Endothelial cell of umbilical vein (primary cell): ENCODE data around the gene AKT3. TPM values are rescaled to one million over a fixed set of nuclear protein-coding genes. Genes with fewer than 3 reads are reported as not detected.

Experiments
- BruUV-seq: library from RNA; stranded (reverse); fragments of 400-500 nt; replicated peaks from 2 replicates; lab custom pipeline; 2021; lab: Mats Ljungman, UMichigan
- CTCF ChIA-PET: fragments of 300-600, 350-600 bp; sonication (Branson Sonifier 250); formaldehyde crosslinking; loops from one replicate; lab custom pipeline; 2021; ENCODE audit warnings: antibody characterized with exemption, inconsistent platforms; lab: Charles Lee
- POLR2A ChIA-PET: fragments of 300-600, 350-600 bp; sonication (Branson Sonifier 250); formaldehyde crosslinking; loops from one replicate; lab custom pipeline; 2021; ENCODE audit warnings: antibody characterized with exemption, inconsistent platforms; lab: Charles Lee
- DNase-seq: peaks from one replicate; pipeline ENCODE4 v3.0.0-alpha.2; 2011; ENCODE audit warnings: low read depth, low spot score
- FAIRE-seq: peaks from 2 replicates; lab custom pipeline; 2011; peaks lifted over from hg19 to GRCh38; lab: Jason Lieb, UNC
- H2AFZ ChIP-seq: 2 replicates; pipeline ENCODE4 v1.6.0; 2012; ENCODE audit warnings: low read depth, low read length, control low read depth, inconsistent platforms
- H3K27ac ChIP-seq: 2 replicates; pipeline ENCODE4 v1.5.1; 2011; ENCODE audit warnings: low read depth, mild to moderate bottlenecking, control low read depth, low read length, moderate library complexity; ENCODE audit not compliant: insufficient read depth
- H3K27me3 ChIP-seq, 2 experiments: 2 replicates each; pipeline versions ENCODE4 v1.6.0 to v1.6.1; 2011; ENCODE audit warnings: low read length in 2 of 2, mixed read lengths in 1 of 2; ENCODE audit not compliant: control insufficient read depth in 2 of 2, insufficient read depth in 2 of 2
- H3K36me3 ChIP-seq, 2 experiments: 2 replicates in 1 of 2; 3 replicates in 1 of 2; pipeline ENCODE4 v1.5.1; 2011; ENCODE audit warnings: low read length in 2 of 2, mild to moderate bottlenecking in 1 of 2, moderate library complexity in 1 of 2; ENCODE audit not compliant: control insufficient read depth in 2 of 2, insufficient read depth in 2 of 2; ENCODE audit errors: extremely low read depth in 1 of 2
- H3K4me1 ChIP-seq: 3 replicates; pipeline ENCODE4 v1.5.1; 2011; ENCODE audit warnings: mild to moderate bottlenecking, low read length; ENCODE audit not compliant: control insufficient read depth, insufficient read depth; ENCODE audit errors: extremely low read depth
- H3K4me2 ChIP-seq: 2 replicates; pipeline ENCODE4 v1.6.1; 2011; ENCODE audit warnings: low read length, control low read depth, mixed read lengths; ENCODE audit not compliant: insufficient read depth
- H3K4me3 ChIP-seq, 3 experiments: fragments of 200-600 bp in 1 of 3; sonication (generic), shearing (Covaris generic) in 1 of 3; replicated peaks in 1 of 3; 2 replicates each; pipeline ENCODE4 v1.5.1; 2011 to 2016; ENCODE audit warnings: control low read depth in 3 of 3, low read length in 3 of 3, mild to moderate bottlenecking in 2 of 3, inconsistent platforms in 1 of 3, low read depth in 1 of 3, moderate library complexity in 1 of 3; ENCODE audit not compliant: insufficient read depth in 1 of 3
- H3K79me2 ChIP-seq: 2 replicates; pipeline ENCODE4 v1.6.0; 2012; ENCODE audit warnings: low read length, inconsistent platforms; ENCODE audit not compliant: control insufficient read depth, insufficient read depth
- H3K9ac ChIP-seq: replicated peaks from 2 replicates; pipeline ENCODE3; 2011; ENCODE audit warnings: low read length, control low read depth; ENCODE audit not compliant: insufficient read depth; ENCODE audit errors: extremely low read depth
- H3K9me1 ChIP-seq: replicated peaks from 3 replicates; pipeline ENCODE4 v1.6.0; 2011; ENCODE audit warnings: mild to moderate bottlenecking, low read length; ENCODE audit not compliant: control insufficient read depth, insufficient read depth; ENCODE audit errors: extremely low read depth
- H3K9me3 ChIP-seq: replicated peaks from 2 replicates; pipeline ENCODE4 v1.5.1; 2012; ENCODE audit warnings: low read length, inconsistent platforms; ENCODE audit not compliant: control insufficient read depth, insufficient read depth
- H4K20me1 ChIP-seq: replicated peaks from 2 replicates; pipeline ENCODE3; 2011; ENCODE audit warnings: mild to moderate bottlenecking, low read length; ENCODE audit not compliant: control insufficient read depth, insufficient read depth; ENCODE audit errors: extremely low read depth
- CTCF ChIP-seq, 2 donors: IDR thresholded peaks; 1 replicate in 1 of 2; 2 replicates in 1 of 2; pipeline ENCODE4 v1.5.1; 2011; ENCODE audit warnings: low read length in 2 of 2, mild to moderate bottlenecking in 2 of 2, moderate library complexity in 2 of 2, control low read depth in 1 of 2, inconsistent platforms in 1 of 2, low read depth in 1 of 2; ENCODE audit not compliant: insufficient read depth in 1 of 2; ENCODE audit errors: extremely low read depth in 1 of 2
- EZH2 ChIP-seq: IDR thresholded peaks from 2 replicates; pipeline ENCODE4 v1.6.1; 2012; ENCODE audit warnings: borderline replicate concordance, low read depth, mild to moderate bottlenecking, moderate library complexity, low read length, inconsistent platforms; ENCODE audit not compliant: severe bottlenecking
- FOS ChIP-seq: IDR thresholded peaks from 2 replicates; pipeline ENCODE4 v1.6.1; 2011; ENCODE audit warnings: mild to moderate bottlenecking, low read length, moderate library complexity, borderline replicate concordance; ENCODE audit not compliant: insufficient read depth
- GATA2 ChIP-seq: IDR thresholded peaks from 2 replicates; pipeline ENCODE4 v1.7.0; 2011; ENCODE audit warnings: low read depth, mild to moderate bottlenecking, moderate library complexity, mixed read lengths, low read length; ENCODE audit not compliant: insufficient read length, insufficient read depth
- JUN ChIP-seq: IDR thresholded peaks from 2 replicates; pipeline ENCODE4 v1.6.1; 2011; ENCODE audit warnings: borderline replicate concordance, low read depth; ENCODE audit not compliant: insufficient read length, insufficient read depth
- MAX ChIP-seq: IDR thresholded peaks from 2 replicates; pipeline ENCODE4 v1.6.1; 2011; ENCODE audit not compliant: insufficient read depth, insufficient read length
- MYC ChIP-seq: IDR thresholded peaks from one replicate; pipeline ENCODE4 v1.6.1; 2011; ENCODE audit warnings: mild to moderate bottlenecking, low read depth, low read length
- POLR2A ChIP-seq: IDR thresholded peaks from 2 replicates; pipeline ENCODE4 v1.6.1; 2012; ENCODE audit warnings: low read depth, mild to moderate bottlenecking, control low read depth, low read length
- POLR2AphosphoS5 ChIP-seq: IDR thresholded peaks from 2 replicates; pipeline ENCODE4 v1.6.1; 2012; ENCODE audit warnings: low read depth, mild to moderate bottlenecking, control low read depth, low read length, moderate library complexity; ENCODE audit not compliant: insufficient read depth
- dilution Hi-C: fragments of 300-500 bp; cut with MboI; formaldehyde crosslinking; loops from one replicate; pipeline ENCODE4 v1.15.0; 2019; ENCODE audit warnings: low sequenced_read_pairs; ENCODE audit not compliant: extremely low pct_ligation_motif_present
- intact Hi-C: fragments of 100-400 bp; cut with micrococcal nuclease; formaldehyde crosslinking; loops from one replicate; pipeline ENCODE4 v1.10.0; 2022
- polyA plus RNA-seq, 4 experiments: library from polyadenylated mRNA; depleted of rRNA in 3 of 4; stranded (reverse) in 3 of 4; unstranded in 1 of 4; fragments of >200 nt; gene quantifications; 2 replicates each; pipeline versions ENCODE4 v1.2.1 to v1.2.3, GENCODE V29; 2011 to 2012; ENCODE audit warnings: missing spikeins in 1 of 4
- total RNA-seq: library from RNA; stranded (reverse); gene quantifications from 2 replicates; pipeline ENCODE4 v1.2.3, GENCODE V29; 2021

AKT3 gene
- total and polyA plus RNA-seq, 2 donors (not counting 3 experiments of a cell fraction or from before 2014, with no cell fraction given) = 20.6 to 97.1 TPM

- DNase-seq (no peak), FAIRE-seq (no peak)
- TF ChIP-seq POLR2A (no peak), EZH2 (no peak), MYC (no peak), JUN (no peak), MAX (no peak), GATA2 (no peak), CTCF (IDR thresholded peaks at IDR 0.05; ENCODE audit: extremely low read depth in 1 of 2, insufficient read depth in 1 of 2, low read depth in 1 of 2, low read length in 2 of 2) (no peak), POLR2AphosphoS5 (no peak), FOS (no peak)
- Histone ChIP-seq H4K20me1 (no peaks in the 10 kb centered on the region), H3K36me3 (no peaks in the 10 kb centered on the region), H3K9me1 (no peaks in the 10 kb centered on the region), H3K27ac (no peak overlapping the region), H3K9ac (no peak overlapping the region), H3K4me3 (no peak overlapping the region), H3K4me2 (no peak overlapping the region), H2AFZ (no peak overlapping the region), H3K27me3 (no peaks in the 10 kb centered on the region), H3K79me2 (no peaks in the 10 kb centered on the region), H3K9me3 (no peaks in the 10 kb centered on the region), H3K4me1 (peaks cover 4% of the 10 kb centered on the region)
- dilution Hi-C loops = no loop called here
- intact Hi-C loops = no loop called here
- POLR2A ChIA-PET = no interaction called here
- CTCF ChIA-PET = interaction anchor here (1.5 kb wide), 1 partner anchor 7 kb away, joined by 5 read pairs; no protein-coding TSS in a partner anchor
- no TSS peak for BruUV-seq
These were observed 299.8 kb downstream of the AKT3 start for GRCh38 chr1:243550276-243550675.
